Peyer's patch (tissue), 4 donors: ENCODE measurements around the gene LRRC32. TPM values are rescaled to one million over a fixed set of nuclear protein-coding genes. Genes with fewer than 3 reads are reported as not detected.

Experiments used
- DNase-seq, 3 donors: peaks; one replicate each; pipeline ENCODE4 v3.0.0-alpha.2; 2017 to 2019
- H3K27ac ChIP-seq, 4 donors: fragments of 200-600 bp; sonication (generic); one replicate each; pipeline ENCODE4 v1.5.1; 2016 to 2019
- H3K27me3 ChIP-seq, 2 donors: fragments of 200-600 bp; sonication (generic); one replicate each; pipeline ENCODE4 v1.5.1; 2019
- H3K36me3 ChIP-seq, 3 donors: fragments of 200-600 bp; sonication (generic); one replicate each; pipeline ENCODE4 v1.5.1; 2016 to 2019
- H3K4me1 ChIP-seq, 4 donors: fragments of 200-600 bp; sonication (generic); one replicate each; pipeline ENCODE4 v1.5.1; 2016 to 2019
- H3K4me3 ChIP-seq, 4 donors: fragments of 200-600 bp; sonication (generic); 1 replicate in 3 of 4; 2 replicates in 1 of 4; pipeline ENCODE4 v1.5.1; 2016 to 2019; ENCODE audit warnings: mild to moderate bottlenecking in 1 of 4
- H3K9me3 ChIP-seq, 4 donors: fragments of 200-600 bp; sonication (generic); one replicate each; pipeline ENCODE4 v1.5.1; 2016 to 2019; ENCODE audit warnings: mild to moderate bottlenecking in 1 of 4
- POLR2A ChIP-seq, 2 donors: fragments of 450-650 bp; IDR thresholded peaks; one replicate each; pipeline ENCODE4 v1.5.1; 2017; ENCODE audit warnings: antibody characterized with exemption in 2 of 2, mild to moderate bottlenecking in 2 of 2, moderate library complexity in 2 of 2
- total RNA-seq, 4 donors: library from RNA; depleted of rRNA; stranded (reverse); fragments of >200 nt; gene quantifications; one replicate each; pipeline ENCODE4 v1.1.0, GENCODE V29; 2016
- TF ChIP-seq, protein P1 (sequence below), 6 experiments: fragments of 450-650 bp in 4 of 6; fragments of 200-600 bp in 2 of 6; sonication (generic) in 1 of 6; IDR thresholded peaks; one replicate each; pipeline ENCODE4 v1.5.1; 2017 to 2019; ENCODE audit warnings: antibody characterized with exemption in 6 of 6, mild to moderate bottlenecking in 3 of 6, moderate library complexity in 1 of 6

The LRRC32 gene
- total RNA-seq, 4 donors from 2014 or later: 4.0 to 36.7 (median 23.0) TPM

DNA sequence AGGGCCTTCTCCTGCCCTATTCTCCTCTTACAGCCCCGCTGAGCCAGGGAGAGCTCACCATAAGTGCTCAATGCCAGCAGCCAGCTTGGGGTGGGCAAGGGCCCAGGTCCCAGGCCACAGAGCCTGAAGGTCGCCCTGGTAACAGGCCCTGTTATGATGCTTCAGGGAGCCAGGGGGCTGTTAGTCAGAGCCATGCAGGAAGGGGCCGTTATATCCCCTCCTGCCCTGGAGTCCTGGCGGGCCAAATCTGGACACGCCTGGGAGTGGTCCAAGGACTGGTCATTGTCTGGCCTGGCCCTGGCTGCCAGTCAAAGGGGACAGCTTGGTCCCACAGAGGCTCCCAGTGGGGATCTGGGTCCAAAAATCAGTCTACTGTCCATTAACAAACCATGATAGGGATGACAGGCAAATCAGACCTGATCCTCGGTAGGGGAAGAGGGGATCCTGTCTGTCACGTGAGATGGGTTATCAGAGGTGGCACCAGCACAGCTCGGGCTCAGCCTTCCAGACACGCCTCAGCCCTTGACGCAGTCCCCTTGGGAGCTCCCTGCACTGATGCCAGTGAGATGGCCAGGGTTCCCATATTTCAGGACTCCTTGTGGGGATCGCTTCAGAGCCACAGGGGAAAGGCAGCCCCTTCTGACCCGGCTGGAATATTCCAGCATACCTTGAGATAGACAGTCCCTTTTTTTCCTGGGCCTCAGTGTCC lies 55.9 kb downstream of the LRRC32 start:
- Histone ChIP-seq H3K4me1 (no peaks in the 10 kb centered on the region), H3K36me3 (no peaks in the 10 kb centered on the region), H3K9me3 (no peaks in the 10 kb centered on the region), H3K27ac (peak overlapping the region in 1 of 4 donors; percentile 50), H3K27me3 (no peaks in the 10 kb centered on the region), H3K4me3 (no peak overlapping the region)
- TF ChIP-seq, protein P1, sequence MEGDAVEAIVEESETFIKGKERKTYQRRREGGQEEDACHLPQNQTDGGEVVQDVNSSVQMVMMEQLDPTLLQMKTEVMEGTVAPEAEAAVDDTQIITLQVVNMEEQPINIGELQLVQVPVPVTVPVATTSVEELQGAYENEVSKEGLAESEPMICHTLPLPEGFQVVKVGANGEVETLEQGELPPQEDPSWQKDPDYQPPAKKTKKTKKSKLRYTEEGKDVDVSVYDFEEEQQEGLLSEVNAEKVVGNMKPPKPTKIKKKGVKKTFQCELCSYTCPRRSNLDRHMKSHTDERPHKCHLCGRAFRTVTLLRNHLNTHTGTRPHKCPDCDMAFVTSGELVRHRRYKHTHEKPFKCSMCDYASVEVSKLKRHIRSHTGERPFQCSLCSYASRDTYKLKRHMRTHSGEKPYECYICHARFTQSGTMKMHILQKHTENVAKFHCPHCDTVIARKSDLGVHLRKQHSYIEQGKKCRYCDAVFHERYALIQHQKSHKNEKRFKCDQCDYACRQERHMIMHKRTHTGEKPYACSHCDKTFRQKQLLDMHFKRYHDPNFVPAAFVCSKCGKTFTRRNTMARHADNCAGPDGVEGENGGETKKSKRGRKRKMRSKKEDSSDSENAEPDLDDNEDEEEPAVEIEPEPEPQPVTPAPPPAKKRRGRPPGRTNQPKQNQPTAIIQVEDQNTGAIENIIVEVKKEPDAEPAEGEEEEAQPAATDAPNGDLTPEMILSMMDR (IDR thresholded peaks at IDR 0.05): no peak
- TF ChIP-seq POLR2A (IDR thresholded peaks at IDR 0.05): no peak
- peak in 2 of 3 donors; percentile 42 to 44 for DNase-seq

GRCh38 chr11:76613901-76614300 lies 56.6 kb downstream of the LRRC32 start:
- Histone ChIP-seq H3K4me1 (no peaks in the 10 kb centered on the region), H3K27ac (no peak overlapping the region), H3K27me3 (no peaks in the 10 kb centered on the region), H3K36me3 (no peaks in the 10 kb centered on the region), H3K4me3 (no peak overlapping the region), H3K9me3 (no peaks in the 10 kb centered on the region)
- DNase-seq: peak in 2 of 3 donors; percentile 28 to 32
- TF ChIP-seq, protein P1 (IDR thresholded peaks at IDR 0.05): no peak
- no peak for TF ChIP-seq POLR2A (IDR thresholded peaks at IDR 0.05)

DNA sequence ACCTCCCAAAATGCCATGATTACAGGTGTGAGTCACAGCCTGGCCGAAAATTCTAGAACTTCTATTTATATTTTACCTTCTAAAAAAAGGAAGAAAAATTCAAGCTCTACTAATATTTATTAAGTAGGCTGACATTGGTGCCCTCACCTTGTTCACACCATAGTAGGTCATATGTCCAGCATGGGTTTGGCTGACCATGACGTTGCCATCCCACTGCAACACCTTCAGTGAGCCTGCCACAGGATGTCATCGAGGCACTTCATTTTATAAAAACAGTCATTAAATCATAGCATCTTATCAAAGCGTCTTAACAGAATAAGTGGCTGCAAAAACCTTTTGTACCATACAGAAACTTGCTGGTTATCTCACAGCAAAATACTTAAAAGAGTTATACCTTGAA lies 58.3 kb downstream of the LRRC32 start:
- peak in 1 of 3 donors; percentile 14 for DNase-seq
- Histone ChIP-seq H3K27ac (no peak overlapping the region), H3K9me3 (no peaks in the 10 kb centered on the region), H3K4me3 (no peak overlapping the region), H3K36me3 (no peaks in the 10 kb centered on the region), H3K4me1 (no peaks in the 10 kb centered on the region), H3K27me3 (no peaks in the 10 kb centered on the region)
- no peak for TF ChIP-seq POLR2A (IDR thresholded peaks at IDR 0.05)
- TF ChIP-seq, protein P1 (IDR thresholded peaks at IDR 0.05): no peak

GRCh38 chr11:76610871-76611475 lies 59.6 kb downstream of the LRRC32 start:
- H3K9me3 ChIP-seq: no peaks in the 10 kb centered on the region
- DNase-seq: peak in 2 of 3 donors; percentile 15 to 32
- H3K4me3 ChIP-seq: no peak overlapping the region
- TF ChIP-seq, protein P1 (IDR thresholded peaks at IDR 0.05): no peak
- no peak for TF ChIP-seq POLR2A (IDR thresholded peaks at IDR 0.05)
- no peak overlapping the region for H3K27ac ChIP-seq
- H3K36me3 ChIP-seq: no peaks in the 10 kb centered on the region
- H3K4me1 ChIP-seq: peaks cover 0 to 7% (median 0%) of the 10 kb centered on the region in 4 donors
- H3K27me3 ChIP-seq: no peaks in the 10 kb centered on the region

DNA sequence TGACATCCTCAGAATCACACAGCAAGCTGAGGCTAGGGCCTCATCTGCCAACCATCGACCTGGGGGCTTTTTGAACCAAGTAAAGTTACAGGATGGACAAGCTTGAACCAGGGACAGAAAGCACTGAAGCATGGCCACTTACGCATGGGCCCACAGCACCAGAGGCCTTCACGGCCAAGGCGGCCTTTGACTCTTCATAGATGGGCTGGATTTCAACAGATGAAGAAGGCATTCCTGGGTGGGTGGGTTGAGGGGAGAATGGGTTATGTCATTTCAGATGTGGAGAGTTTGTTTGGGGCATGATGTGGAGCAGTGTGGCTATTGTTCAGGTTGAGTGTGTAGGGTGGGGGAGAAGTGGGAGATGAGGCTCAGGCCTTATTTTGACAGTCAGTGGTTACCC lies 60.2 kb downstream of the LRRC32 start:
- no peak for TF ChIP-seq POLR2A (IDR thresholded peaks at IDR 0.05)
- TF ChIP-seq, protein P1 (IDR thresholded peaks at IDR 0.05): no peak
- Histone ChIP-seq H3K27me3 (no peaks in the 10 kb centered on the region), H3K36me3 (no peaks in the 10 kb centered on the region), H3K4me1 (peaks cover 0 to 13% (median 1%) of the 10 kb centered on the region in 4 donors), H3K4me3 (no peak overlapping the region), H3K27ac (no peak overlapping the region), H3K9me3 (no peaks in the 10 kb centered on the region)
- DNase-seq: peak in 2 of 3 donors; percentile 5 to 14
